Heart left ventricle (tissue), 13 donors: ENCODE results near the gene SORBS2.

Experiments used
- POLR2A ChIP-seq, 2 donors: fragments of 450-650 bp; IDR thresholded peaks; one replicate each; pipeline ENCODE4 v1.6.1; 2017; ENCODE audit warnings: antibody characterized with exemption in 2 of 2, mild to moderate bottlenecking in 2 of 2, moderate library complexity in 2 of 2
- TF ChIP-seq, protein P1 (sequence below), 12 donors: fragments of 200-600 bp; sonication (generic) in 4 of 12; IDR thresholded peaks; one replicate each; pipeline versions ENCODE4 v1.5.0 to v1.8.0; 2018 to 2022; ENCODE audit warnings: antibody characterized with exemption in 12 of 12, mild to moderate bottlenecking in 5 of 12
- donor health status: ischemic (EF 13 %, LVEDD 7.1; RV severe dilation, severe dysfunction).
- donor health status: DM: no; HTN: yes; CAD: no.
- donor health status: DM: no; HTN: no; CAD: no.
- donor health status: ischemic (EF 25% LVEDD 6.9; RV normal size, moderate dysfunction).
- donor health status: ischemic (EF 25% LVEDD 5.7; RV mildly dilated, moderate dysfunction).
- donor health status: ischemic (EF 35%, LVEDD 5.7; RV mildly dilated, moderate dysfunction).
- donor health status: nonischemic (EF 11% LVEDD 7.7; RV severe dilation, severe dysfunction).
- donor health status: DM: yes; HTN: yes; CAD: no.
- donor health status: PGD.
- donor health status: ischemic (EF 29% LVEDD 5.4; RV normal size, mild dysfunction).
- donor health status: nonischemic (EF 23%, LVEDD 6.1; RV moderate dilation, normal function).

DNA sequence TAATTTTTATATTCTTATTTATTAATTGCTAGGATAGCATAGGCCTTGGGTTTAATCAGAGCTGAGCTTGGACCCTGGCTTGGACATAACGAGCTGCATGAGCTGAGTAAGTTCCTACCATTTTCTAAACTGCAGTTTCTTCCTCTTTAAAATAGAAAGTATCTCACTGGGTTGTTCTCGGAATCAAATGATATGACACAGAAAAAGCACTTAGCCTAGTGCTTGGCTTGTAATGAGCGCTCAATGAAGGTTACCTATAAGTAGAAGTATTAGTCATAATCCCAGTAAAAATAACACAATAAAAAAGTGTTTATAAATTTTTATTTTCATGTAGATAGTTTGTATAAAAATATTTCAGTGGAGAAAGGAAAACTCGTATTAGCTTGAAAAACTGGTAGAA lies 163.4 kb downstream of the SORBS2 start:
- TF ChIP-seq, protein P1, sequence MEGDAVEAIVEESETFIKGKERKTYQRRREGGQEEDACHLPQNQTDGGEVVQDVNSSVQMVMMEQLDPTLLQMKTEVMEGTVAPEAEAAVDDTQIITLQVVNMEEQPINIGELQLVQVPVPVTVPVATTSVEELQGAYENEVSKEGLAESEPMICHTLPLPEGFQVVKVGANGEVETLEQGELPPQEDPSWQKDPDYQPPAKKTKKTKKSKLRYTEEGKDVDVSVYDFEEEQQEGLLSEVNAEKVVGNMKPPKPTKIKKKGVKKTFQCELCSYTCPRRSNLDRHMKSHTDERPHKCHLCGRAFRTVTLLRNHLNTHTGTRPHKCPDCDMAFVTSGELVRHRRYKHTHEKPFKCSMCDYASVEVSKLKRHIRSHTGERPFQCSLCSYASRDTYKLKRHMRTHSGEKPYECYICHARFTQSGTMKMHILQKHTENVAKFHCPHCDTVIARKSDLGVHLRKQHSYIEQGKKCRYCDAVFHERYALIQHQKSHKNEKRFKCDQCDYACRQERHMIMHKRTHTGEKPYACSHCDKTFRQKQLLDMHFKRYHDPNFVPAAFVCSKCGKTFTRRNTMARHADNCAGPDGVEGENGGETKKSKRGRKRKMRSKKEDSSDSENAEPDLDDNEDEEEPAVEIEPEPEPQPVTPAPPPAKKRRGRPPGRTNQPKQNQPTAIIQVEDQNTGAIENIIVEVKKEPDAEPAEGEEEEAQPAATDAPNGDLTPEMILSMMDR (IDR thresholded peaks at IDR 0.05), result no peak
- TF ChIP-seq POLR2A (IDR thresholded peaks at IDR 0.05), result no peak
